ENCODE results near the gene ADPGK.
A peak's percentile ranks its signal among the peaks of the same experiment; 100 is the strongest.

ADPGK gene

GRCh38 chr15:72783640-72784455, at the start of gene ADPGK:
TSS of gene ADPGK (minus strand) at chr15:72783758. CDS start at chr15:72783691, 67 bp downstream.
- Histone ChIP-seq H3K36me3 (replicated peaks) (no peaks in the 10 kb centered on the region), H3K27me3 (replicated peaks) (no peaks in the 10 kb centered on the region), H3K4me3 (ENCODE audit: low read depth, low read length) (peak within 1 kb of the TSS; percentile 93), H3K27ac (peak within 1 kb of the TSS; percentile 86)
- TF ChIP-seq, protein P1, sequence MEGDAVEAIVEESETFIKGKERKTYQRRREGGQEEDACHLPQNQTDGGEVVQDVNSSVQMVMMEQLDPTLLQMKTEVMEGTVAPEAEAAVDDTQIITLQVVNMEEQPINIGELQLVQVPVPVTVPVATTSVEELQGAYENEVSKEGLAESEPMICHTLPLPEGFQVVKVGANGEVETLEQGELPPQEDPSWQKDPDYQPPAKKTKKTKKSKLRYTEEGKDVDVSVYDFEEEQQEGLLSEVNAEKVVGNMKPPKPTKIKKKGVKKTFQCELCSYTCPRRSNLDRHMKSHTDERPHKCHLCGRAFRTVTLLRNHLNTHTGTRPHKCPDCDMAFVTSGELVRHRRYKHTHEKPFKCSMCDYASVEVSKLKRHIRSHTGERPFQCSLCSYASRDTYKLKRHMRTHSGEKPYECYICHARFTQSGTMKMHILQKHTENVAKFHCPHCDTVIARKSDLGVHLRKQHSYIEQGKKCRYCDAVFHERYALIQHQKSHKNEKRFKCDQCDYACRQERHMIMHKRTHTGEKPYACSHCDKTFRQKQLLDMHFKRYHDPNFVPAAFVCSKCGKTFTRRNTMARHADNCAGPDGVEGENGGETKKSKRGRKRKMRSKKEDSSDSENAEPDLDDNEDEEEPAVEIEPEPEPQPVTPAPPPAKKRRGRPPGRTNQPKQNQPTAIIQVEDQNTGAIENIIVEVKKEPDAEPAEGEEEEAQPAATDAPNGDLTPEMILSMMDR (IDR thresholded peaks at IDR 0.05; ENCODE audit: low read depth, low read length, missing control alignments): peak; percentile 64
- DNase-seq: peak; percentile 83
- in situ Hi-C loops (cut with HindIII; ENCODE audit: low pct_ligation_motif_present, low sequenced_read_pairs): no loop called here

DNA sequence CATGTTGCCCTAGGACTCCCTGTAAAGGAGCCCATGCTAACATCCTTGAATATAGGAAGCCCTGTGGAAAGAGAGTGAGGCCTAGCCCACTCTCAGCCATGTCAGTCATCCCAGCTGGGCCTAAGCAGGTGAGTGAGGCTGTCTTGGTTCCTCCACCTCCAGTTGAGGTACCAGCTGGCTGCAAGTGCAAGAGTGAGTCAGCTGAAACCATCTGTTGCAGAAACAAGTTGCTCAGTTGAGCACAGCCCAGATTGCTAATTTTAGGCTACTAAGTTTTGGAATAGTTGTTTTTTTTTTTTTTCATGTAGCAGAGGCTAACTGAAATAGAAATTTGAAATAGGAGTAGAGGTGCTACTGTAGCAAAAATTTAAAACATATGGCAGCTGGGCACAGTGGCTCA, 43.7 kb upstream of the ADPGK start:
- Histone ChIP-seq H3K27ac (no peak overlapping the region), H3K4me3 (ENCODE audit: low read depth, low read length) (no peak overlapping the region), H3K27me3 (replicated peaks) (no peaks in the 10 kb centered on the region), H3K36me3 (replicated peaks) (no peaks in the 10 kb centered on the region)
- in situ Hi-C loops (cut with HindIII; ENCODE audit: low pct_ligation_motif_present, low sequenced_read_pairs): no loop called here
- DNase-seq: no peak
- TF ChIP-seq, protein P1 (IDR thresholded peaks at IDR 0.05; ENCODE audit: low read depth, low read length, missing control alignments): no peak

DNA sequence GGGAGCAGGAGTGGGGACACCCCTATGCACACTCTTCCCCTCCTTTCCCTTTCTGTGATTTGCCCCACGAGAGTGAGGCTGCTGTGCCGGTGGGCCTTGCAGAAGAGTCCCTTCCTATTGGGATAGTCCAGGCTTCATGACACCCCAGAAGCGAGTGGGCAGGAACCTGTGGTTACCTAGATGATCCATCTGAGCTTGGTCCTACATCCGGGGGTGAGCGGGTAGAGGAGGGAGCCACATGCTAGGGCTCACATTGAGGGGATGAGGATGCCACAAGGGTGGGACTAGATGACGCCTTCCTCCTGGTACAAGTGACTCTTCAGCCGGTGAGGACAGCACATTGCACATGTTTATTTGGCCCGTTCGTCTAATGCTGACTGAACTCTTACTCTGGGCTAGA, 43.1 kb upstream of the ADPGK start:
- no peaks in the 10 kb centered on the region for H3K36me3 ChIP-seq (replicated peaks)
- TF ChIP-seq, protein P1 (IDR thresholded peaks at IDR 0.05; ENCODE audit: low read depth, low read length, missing control alignments): no peak
- no peaks in the 10 kb centered on the region for H3K27me3 ChIP-seq (replicated peaks)
- in situ Hi-C loops (cut with HindIII; ENCODE audit: low pct_ligation_motif_present, low sequenced_read_pairs): no loop called here
- H3K4me3 ChIP-seq (ENCODE audit: low read depth, low read length): no peak overlapping the region
- DNase-seq: no peak
- no peak overlapping the region for H3K27ac ChIP-seq

GRCh38 chr15:72825829-72826228, 42.3 kb upstream of the ADPGK start:
- Histone ChIP-seq H3K4me3 (ENCODE audit: low read depth, low read length) (no peak overlapping the region), H3K27ac (no peak overlapping the region), H3K27me3 (replicated peaks) (no peaks in the 10 kb centered on the region), H3K36me3 (replicated peaks) (no peaks in the 10 kb centered on the region)
- DNase-seq: no peak
- TF ChIP-seq, protein P1 (IDR thresholded peaks at IDR 0.05; ENCODE audit: low read depth, low read length, missing control alignments): no peak
- in situ Hi-C loops (cut with HindIII; ENCODE audit: low pct_ligation_motif_present, low sequenced_read_pairs): no loop called here

DNA sequence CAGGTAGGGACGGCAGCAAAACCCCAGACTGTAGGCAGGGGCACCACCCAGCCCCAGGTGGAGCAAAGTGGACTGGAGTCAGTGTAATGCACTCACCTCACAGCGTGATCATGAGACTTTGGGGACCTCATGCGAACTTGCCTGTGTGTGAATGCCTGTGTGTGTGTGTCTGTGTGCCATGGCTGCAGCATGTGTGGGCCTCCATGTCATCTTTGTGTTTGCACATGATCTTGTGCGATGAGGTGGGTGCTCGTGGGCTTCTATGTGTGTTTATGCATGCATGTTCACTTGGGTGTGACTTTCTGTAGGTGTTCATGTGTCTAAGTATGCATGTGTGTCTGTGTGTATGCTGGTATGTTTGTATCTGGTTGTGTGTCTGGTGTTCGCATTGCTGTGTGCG, 41.2 kb upstream of the ADPGK start:
- Histone ChIP-seq H3K27ac (no peak overlapping the region), H3K36me3 (replicated peaks) (no peaks in the 10 kb centered on the region), H3K27me3 (replicated peaks) (no peaks in the 10 kb centered on the region), H3K4me3 (ENCODE audit: low read depth, low read length) (no peak overlapping the region)
- TF ChIP-seq, protein P1 (IDR thresholded peaks at IDR 0.05; ENCODE audit: low read depth, low read length, missing control alignments): no peak
- in situ Hi-C loops (cut with HindIII; ENCODE audit: low pct_ligation_motif_present, low sequenced_read_pairs): no loop called here
- DNase-seq: no peak

GRCh38 chr15:72824112-72824511, 40.6 kb upstream of the ADPGK start:
- Histone ChIP-seq H3K4me3 (ENCODE audit: low read depth, low read length) (no peak overlapping the region), H3K27me3 (replicated peaks) (no peaks in the 10 kb centered on the region), H3K27ac (no peak overlapping the region), H3K36me3 (replicated peaks) (no peaks in the 10 kb centered on the region)
- in situ Hi-C loops (cut with HindIII; ENCODE audit: low pct_ligation_motif_present, low sequenced_read_pairs): no loop called here
- TF ChIP-seq, protein P1 (IDR thresholded peaks at IDR 0.05; ENCODE audit: low read depth, low read length, missing control alignments): no peak
- DNase-seq: no peak

Data from brain microvascular endothelial cell (primary cell).